Glomerular visceral epithelial cell (primary cell): Measurements from ENCODE around the gene TTLL11.

Source experiments
- DNase-seq: peaks from one replicate; pipeline ENCODE4 v3.0.0-alpha.2; 2016; ENCODE audit errors: extremely low spot score

Gene TTLL11

GRCh38 chr9:121773954-121774714 lies 319.0 kb downstream of the TTLL11 start:
- no peak for DNase-seq

DNA sequence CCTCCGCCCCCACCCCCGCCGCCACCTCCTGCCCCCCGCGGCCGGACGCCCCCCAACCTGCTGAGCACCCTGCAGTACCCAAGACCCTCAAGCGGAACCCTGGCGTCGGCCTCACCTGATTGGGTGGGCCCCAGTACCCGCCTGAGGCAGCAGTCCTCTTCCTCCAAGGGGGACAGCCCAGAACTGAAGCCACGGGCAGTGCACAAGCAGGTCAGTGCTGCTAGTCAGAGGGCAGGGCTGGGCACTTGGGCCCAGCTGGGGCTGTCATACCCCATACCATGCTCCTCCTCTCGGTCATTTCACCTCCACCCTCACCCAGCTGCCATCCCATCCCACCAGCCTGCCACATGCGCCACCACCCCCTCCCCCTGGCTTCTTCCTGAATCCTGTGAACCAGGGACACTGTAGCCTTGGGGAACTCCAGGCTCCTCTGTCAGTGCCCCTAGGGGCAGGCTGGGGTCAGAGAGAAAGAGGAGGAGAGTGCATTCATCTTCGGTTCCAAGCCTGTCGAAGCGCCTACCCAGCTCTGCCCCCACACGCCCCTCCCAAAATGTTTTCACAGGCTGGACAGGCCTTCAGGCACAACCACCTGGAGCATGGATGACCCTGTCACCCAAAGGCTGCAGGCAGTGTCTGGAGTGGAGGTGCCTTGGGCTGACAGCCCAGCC lies 319.7 kb downstream of the TTLL11 start:
- DNase-seq, result no peak

GRCh38 chr9:121772600-121773285 lies 320.4 kb downstream of the TTLL11 start:
- no peak for DNase-seq
